Stimulated activated CD4-positive, alpha-beta T cell treated with anti-CD3 and anti-CD28 coated beads, Interleukin-2, amount 100 ng/mL, for 48 hours (primary cell): Measurements from ENCODE around the gene AUTS2.

Source experiments
- DNase-seq, 2 donors: peaks; one replicate each; pipeline ENCODE4 v3.0.0-alpha.2; 2020

The AUTS2 gene

GRCh38 chr7:70545214-70545613 lies 946.9 kb downstream of the AUTS2 start:
- DNase-seq, result no peak

- no peak for DNase-seq
These were observed 953.9 kb downstream of the AUTS2 start for GRCh38 chr7:70552141-70552540.

DNA sequence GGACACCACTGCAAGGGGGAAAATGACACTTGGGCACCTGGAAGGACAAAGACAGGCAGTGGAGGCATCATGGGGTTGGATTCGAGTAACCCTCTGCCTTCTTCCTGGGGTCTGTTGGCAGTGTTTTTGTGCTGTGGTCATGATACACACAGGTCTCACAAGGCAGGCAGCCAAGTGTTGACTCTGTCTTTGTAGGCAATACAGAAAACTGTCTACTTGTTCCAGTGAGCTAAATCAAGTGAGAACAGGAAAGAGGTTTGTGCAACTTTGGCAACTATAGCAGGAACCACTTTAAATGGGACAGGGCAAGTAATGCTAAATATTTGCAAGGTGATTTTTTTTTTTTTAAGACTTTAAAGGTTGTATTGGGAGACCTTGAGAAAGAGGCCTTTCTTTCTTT lies 955.1 kb downstream of the AUTS2 start:
- no peak for DNase-seq

DNA sequence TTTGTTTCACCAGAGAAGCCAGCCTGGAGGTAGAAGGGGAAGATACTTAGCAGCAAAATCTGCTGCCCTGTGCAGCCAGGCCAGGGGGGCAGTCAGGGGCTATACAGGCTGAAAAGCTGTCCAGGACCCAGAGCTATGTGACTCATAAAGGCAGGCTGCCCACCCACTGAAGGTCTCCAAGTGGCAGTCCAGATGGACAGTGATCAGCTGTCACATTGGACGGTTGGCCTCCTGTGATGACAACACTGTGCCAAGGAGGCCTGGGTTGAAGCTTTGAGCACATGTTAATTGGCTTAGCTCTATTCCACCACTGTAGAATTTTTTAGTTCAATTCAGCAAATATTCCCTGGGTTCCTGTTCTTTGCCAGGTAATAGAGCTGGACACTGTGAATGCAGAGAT lies 956.4 kb downstream of the AUTS2 start:
- no peak for DNase-seq

GRCh38 chr7:70556761-70557160 lies 958.5 kb downstream of the AUTS2 start:
- DNase-seq, result no peak

- DNase-seq, result no peak
These were observed 959.1 kb downstream of the AUTS2 start for GRCh38 chr7:70557338-70557737.

DNA sequence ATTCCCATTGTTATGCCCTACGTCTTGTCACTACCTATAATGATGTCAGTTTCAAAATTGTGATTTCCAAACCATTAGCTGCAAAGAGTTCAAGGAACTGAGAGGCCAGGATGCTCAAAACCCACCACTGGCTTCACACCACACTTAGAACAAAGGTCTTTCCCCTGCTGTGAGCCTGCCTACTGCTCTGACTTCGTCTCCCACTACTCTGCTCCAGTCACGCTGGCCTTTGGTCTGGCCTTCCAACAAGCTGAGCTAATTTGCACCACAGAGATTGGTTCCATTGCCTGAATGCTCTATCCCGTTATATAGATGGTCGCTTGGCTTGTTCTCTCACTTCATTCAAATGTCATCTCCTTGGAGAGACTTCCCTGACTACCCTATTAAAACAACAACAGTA lies 961.5 kb downstream of the AUTS2 start:
- no peak for DNase-seq

DNA sequence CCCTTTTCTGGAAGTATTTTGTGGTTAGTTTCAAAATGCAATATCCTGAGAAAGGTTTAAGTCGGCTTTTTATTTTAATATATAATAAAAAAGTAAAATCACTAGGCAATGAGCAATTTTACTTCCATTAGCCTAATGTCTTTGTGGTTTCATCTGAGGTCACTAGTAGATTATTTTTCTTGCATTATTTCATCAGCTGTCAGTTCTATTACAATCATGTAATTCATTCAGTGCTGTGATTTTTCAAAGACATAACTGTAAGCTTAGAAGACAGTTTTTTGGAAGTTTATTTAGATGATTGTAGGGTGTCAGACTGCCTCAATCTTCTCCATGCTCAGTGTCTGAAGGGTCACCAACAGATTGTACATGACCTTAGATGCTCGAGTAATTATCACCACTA lies 965.7 kb downstream of the AUTS2 start:
- no peak for DNase-seq

DNA sequence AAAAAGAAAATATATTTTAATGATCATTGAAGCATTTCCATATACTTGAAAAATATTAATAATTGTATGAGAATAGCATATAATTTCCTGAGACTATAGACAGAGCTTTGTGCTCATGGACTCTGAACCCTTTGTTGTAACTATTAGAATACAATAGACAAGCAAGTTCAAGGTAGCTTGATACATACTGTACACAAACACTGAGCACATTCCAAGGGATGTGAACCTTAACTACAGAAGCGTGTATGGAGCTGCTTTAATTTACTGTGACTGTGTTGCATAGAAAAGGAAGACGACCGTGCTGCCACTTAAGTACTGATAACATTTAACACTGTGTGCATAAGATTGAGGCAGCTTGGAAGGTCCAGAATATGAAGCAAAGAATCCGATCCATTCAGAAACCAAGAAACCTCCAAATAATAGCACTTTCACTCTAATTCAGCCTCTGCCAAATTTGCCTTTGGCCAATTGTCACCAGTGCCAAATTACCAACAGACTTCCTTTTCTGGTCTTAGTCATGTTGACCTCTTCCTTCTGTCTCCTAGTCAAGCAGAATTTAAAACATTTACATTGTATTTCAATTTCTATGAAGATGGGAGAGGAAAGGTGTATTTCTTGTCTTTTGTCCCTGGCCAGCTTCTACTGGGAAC lies 967.6 kb downstream of the AUTS2 start:
- DNase-seq, result no peak

GRCh38 chr7:70566671-70567070 lies 968.4 kb downstream of the AUTS2 start:
- no peak for DNase-seq

- DNase-seq, result no peak
These were observed 970.5 kb downstream of the AUTS2 start for GRCh38 chr7:70568674-70569334.

GRCh38 chr7:70569335-70569819 lies 971.1 kb downstream of the AUTS2 start:
- no peak for DNase-seq

DNA sequence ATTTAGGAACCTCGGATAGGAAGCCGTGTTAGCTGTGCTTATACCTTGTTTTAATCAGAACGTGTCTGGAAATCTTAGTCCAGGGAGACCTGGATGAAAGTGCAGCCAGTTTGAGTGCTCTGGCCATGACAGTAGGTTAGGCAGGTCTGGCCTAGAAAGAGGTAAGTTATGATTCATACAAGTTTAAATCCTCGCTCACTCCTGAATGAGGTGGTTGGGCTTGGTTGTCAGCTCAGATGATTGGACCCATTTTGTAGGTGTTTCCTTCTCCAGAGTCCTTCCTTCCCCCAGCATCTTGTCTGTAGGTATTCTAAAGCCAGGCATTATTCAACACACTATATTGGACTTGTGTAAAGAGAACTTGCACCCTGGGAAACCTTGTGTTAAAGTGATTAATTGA lies 971.8 kb downstream of the AUTS2 start:
- DNase-seq, result no peak

GRCh38 chr7:70570961-70571360 lies 972.7 kb downstream of the AUTS2 start:
- no peak for DNase-seq

GRCh38 chr7:70571403-70571934 lies 973.2 kb downstream of the AUTS2 start:
- DNase-seq, result no peak

DNA sequence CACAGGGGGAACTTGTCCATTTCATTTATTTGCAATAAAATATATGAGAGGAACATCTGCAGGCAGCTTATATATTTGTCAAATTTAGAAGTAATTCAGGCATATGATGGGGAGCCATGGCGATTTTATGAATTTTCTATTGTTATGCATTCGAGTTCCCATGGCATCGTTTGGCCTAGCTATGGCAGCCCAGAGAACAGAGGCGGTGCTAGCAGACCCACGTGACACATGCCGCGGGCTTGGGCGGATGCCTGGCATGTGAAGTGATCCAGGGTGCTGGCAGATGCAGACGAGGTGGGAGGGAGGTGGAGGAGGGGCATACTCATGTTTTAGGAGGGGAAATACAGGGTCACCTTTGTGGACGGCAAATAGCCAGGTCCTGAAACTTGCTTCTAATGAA lies 973.7 kb downstream of the AUTS2 start:
- DNase-seq, result no peak

DNA sequence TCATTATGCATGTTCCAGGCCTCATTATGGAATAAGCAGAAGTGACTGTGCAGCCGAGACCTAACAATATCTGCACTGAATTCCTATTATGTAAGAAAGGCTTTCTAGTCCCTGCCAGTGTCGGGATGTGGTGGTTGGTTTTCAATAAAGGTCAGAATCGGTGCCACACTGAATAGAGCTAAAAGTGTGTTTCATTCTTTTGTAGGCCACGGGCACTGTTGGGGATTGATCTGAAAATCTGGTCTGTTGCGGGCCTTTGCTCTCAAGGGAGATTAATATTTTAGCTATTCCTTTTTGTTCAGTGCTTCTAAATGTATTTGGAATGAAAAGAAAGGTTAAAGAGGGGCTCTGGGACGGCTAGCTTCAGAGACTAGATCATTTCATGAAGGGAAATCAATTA lies 974.3 kb downstream of the AUTS2 start:
- no peak for DNase-seq

GRCh38 chr7:70573071-70573661 lies 974.9 kb downstream of the AUTS2 start:
- DNase-seq, result no peak

DNA sequence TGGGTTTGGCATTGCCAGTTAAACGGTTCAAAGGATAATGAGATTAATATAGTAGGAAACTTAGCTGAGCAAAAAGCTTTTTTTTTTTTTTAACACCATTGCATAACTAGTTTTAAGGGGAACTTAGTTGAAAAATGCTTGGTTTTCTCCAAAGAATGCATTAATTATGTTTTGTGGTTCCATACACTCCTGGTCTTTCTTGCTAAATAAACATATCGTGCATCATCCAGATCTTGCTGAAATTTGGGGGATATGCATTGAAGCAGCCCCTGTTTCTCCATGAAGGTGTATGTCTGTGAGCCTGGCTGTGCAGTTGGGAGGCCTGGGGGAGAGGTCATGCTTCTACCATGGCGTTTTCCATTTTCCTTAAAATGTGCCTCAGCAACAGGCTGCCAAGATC lies 975.4 kb downstream of the AUTS2 start:
- no peak for DNase-seq

DNA sequence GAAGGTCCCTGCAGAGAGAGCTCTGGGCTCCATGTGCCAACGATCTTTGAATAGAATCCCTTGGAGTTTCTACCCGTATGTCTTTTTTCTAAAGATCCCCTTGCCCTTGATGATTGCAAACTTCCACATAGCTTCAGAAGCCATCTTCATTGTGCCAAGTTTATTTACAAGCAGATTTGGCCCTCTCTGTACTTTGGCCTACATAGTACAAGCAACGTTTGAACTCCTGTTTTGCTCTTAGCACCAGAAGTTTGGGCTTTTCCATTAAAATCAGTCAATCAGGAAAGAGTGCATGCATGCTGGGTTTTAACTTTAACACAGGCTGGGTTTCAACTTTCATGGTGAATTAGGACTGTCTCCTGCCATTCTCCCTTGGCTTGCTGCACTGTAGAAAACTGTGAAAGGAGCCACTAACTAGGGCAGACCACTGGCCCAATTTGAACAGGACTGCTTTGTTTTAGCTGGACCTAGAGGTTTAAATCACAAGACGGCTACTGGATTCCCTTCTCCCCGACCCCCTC lies 976.1 kb downstream of the AUTS2 start:
- no peak for DNase-seq

DNA sequence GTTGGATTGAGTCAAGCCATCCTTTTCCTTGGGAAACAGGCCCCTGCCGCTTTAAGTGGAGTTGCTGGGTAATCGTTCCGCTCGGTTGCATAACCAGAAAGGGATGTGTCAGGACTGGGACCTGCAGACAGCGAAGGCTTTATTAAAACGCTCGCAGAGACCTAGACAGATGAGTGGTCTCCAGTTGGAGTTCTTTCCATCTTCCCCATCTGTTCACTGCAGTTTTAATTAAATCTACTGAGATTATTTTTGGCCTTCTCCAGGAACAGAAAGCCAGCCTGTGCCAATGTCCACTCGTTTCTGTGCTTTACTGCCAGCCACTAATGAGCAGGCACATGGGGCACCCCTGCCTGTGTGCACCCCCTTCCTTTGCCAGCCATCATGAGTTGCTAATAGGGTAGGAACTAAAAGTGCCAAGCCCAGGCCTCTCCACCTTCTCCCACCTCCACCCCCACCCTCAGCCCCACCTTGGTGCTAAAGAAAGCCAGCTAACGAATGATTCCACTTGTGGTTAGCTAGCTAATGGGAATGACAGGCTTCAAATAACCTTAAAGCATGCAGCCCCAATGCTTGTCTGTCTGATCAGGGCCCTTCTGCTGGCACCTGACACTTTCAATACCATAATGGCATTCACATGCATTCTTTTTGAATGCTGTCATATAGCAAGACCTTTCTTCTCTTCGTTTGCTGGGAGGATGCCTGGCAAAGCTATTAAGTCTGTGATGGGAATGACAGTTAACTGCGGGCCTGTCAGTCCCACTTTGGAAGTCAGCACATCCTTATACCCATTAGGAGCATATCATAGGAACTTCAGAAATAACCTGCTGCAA lies 976.9 kb downstream of the AUTS2 start:
- no peak for DNase-seq

GRCh38 chr7:70577078-70577477 lies 978.8 kb downstream of the AUTS2 start:
- DNase-seq, result no peak

- DNase-seq, result no peak
These were observed 979.9 kb downstream of the AUTS2 start for GRCh38 chr7:70578131-70578530.
